Hepatocyte (in vitro differentiated cells): Measurements from ENCODE around the gene RHOBTB3. TPM values are rescaled to one million over a fixed set of nuclear protein-coding genes. Genes with fewer than 3 reads are reported as not detected.
"Not testable (repeated sequence)": the region's sequence is repeated elsewhere in the genome, so short reads cannot be mapped to it uniquely, and the experiment has no call there.

Experiments used
- DNase-seq: peaks from one replicate; pipeline ENCODE4 v3.0.0-alpha.2; 2016; ENCODE audit warnings: low spot score
- H2AFZ ChIP-seq: fragments of 200-600 bp; sonication (generic); 2 replicates; pipeline ENCODE4 v1.6.0; 2016; ENCODE audit warnings: antibody characterized with exemption, mild to moderate bottlenecking
- H3K27ac ChIP-seq: fragments of 200-600 bp; sonication (generic); 2 replicates; pipeline ENCODE4 v1.5.1; 2016; ENCODE audit warnings: mild to moderate bottlenecking
- H3K27me3 ChIP-seq: fragments of 200-600 bp; sonication (generic); 2 replicates; pipeline ENCODE4 v1.6.1; 2016
- H3K36me3 ChIP-seq: fragments of 200-600 bp; sonication (generic); replicated peaks from 2 replicates; pipeline ENCODE4 v1.5.1; 2016; ENCODE audit warnings: low read depth; ENCODE audit not compliant: insufficient read depth
- H3K4me1 ChIP-seq: fragments of 200-600 bp; sonication (generic); 2 replicates; pipeline ENCODE4 v1.5.1; 2016; ENCODE audit warnings: mild to moderate bottlenecking, moderate library complexity; ENCODE audit not compliant: insufficient read depth
- H3K4me2 ChIP-seq: fragments of 200-600 bp; sonication (generic); 2 replicates; pipeline ENCODE4 v1.6.0; 2016
- H3K4me3 ChIP-seq: fragments of 200-600 bp; sonication (generic); 2 replicates; pipeline ENCODE4 v1.5.1; 2016; ENCODE audit warnings: mild to moderate bottlenecking
- H3K79me2 ChIP-seq: fragments of 200-600 bp; sonication (generic); 2 replicates; pipeline ENCODE4 v1.6.0; 2017; ENCODE audit warnings: mild to moderate bottlenecking
- H3K9me2 ChIP-seq: fragments of 200-600 bp; sonication (generic); replicated peaks from 2 replicates; pipeline ENCODE4 v1.6.0; 2017; ENCODE audit warnings: mild to moderate bottlenecking; ENCODE audit not compliant: insufficient read depth
- H3K9me3 ChIP-seq: fragments of 200-600 bp; sonication (generic); 2 replicates; pipeline ENCODE4 v1.5.1; 2016; ENCODE audit warnings: low read depth, mild to moderate bottlenecking
- H4K20me1 ChIP-seq: fragments of 200-600 bp; sonication (generic); 2 replicates; pipeline ENCODE4 v1.6.0; 2016; ENCODE audit warnings: mild to moderate bottlenecking; ENCODE audit not compliant: insufficient read depth, poor library complexity, severe bottlenecking
- EZH2 ChIP-seq: fragments of 200-600 bp; sonication (generic); IDR thresholded peaks from 2 replicates; pipeline ENCODE4 v1.6.1; 2016; ENCODE audit warnings: antibody characterized with exemption, mild to moderate bottlenecking, borderline replicate concordance
- EZH2phosphoT487 ChIP-seq: fragments of 200-600 bp; sonication (generic); IDR thresholded peaks from one replicate; pipeline ENCODE4 v1.6.1; 2018; ENCODE audit warnings: antibody characterized with exemption, mild to moderate bottlenecking, low read depth, moderate library complexity; ENCODE audit not compliant: unreplicated experiment, severe bottlenecking
- WGBS: methylation state at CpG from one replicate; pipeline ENCODE4 v1.1.6; 2016; ENCODE audit warnings: low lambda C conversion rate; ENCODE audit errors: missing lambda C conversion rate; 5-methylcytosine and 5-hydroxymethylcytosine counted together
- polyA plus RNA-seq: library from polyadenylated mRNA; unstranded; fragments of >200 nt; fragmentation: Nextera tagmentation; extraction: Ambion mirVana; gene quantifications from 2 replicates; pipeline ENCODE4 v1.2.1, GENCODE V29; 2016
- total RNA-seq: library from RNA; depleted of rRNA; stranded (reverse); fragments of >200 nt; gene quantifications from 2 replicates; pipeline ENCODE4 v1.2.3, GENCODE V29; 2014
- TF ChIP-seq, protein P1 (sequence below): fragments of 200-600 bp; sonication (generic); IDR thresholded peaks from 2 replicates; pipeline ENCODE4 v1.5.1; 2016; ENCODE audit warnings: antibody characterized with exemption, mild to moderate bottlenecking; ENCODE audit not compliant: poor library complexity

The RHOBTB3 gene
- total and polyA plus RNA-seq, 2 experiments from 2014 or later: 91.3 to 126 TPM

DNA sequence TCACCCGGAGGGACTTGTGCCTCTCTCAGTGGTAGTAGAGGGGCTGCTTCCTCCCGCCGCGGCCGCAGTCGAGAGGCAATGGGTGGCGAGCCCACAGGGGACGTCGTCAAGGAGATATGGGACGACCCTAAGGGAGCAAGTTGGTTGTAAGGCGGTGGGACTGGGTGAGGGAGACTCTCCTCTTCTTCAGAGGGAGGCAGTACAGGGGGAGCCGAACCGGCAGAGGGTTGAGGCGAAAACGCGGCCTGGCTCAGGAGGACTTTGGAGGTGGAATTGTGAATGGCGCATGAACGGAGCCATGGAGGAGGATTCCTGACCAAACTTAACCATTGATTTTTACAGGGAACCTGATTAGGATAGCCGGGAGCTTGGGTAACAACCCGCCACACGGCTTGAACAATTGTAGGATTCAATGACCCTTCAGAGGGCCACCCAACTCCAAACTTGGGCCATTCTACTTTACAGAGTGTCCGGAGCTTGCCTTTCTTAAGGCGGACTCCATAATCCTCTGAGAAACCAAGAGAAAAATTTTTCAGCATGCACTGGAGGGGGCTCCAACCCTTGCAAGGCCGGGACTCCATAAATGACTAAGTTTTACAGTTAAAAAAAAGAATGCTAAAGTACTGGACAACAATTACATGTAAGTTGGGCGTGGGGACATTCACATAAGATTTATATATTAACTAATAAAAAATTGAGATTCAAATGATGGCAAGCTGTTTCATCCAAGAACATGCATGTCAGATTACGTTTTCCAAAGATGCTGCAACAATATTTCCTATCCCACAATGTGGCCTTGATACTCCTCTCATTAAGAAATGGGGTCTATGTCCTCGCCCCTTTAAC, 19.4 kb upstream of the RHOBTB3 start:
- no peaks in the 10 kb centered on the region for H3K79me2 ChIP-seq
- no peaks in the 10 kb centered on the region for H3K9me3 ChIP-seq
- no peaks in the 10 kb centered on the region for H3K27me3 ChIP-seq
- H2AFZ ChIP-seq: peak overlapping the region; percentile 53
- H3K4me3 ChIP-seq: no peak overlapping the region
- peaks cover 20% of the 10 kb centered on the region for H3K4me1 ChIP-seq
- no peak for DNase-seq
- H3K9me2 ChIP-seq: no peaks in the 10 kb centered on the region
- H4K20me1 ChIP-seq: no peaks in the 10 kb centered on the region
- H3K36me3 ChIP-seq: no peaks in the 10 kb centered on the region
- no peak for TF ChIP-seq EZH2phosphoT487
- TF ChIP-seq EZH2: no peak
- TF ChIP-seq, protein P1, sequence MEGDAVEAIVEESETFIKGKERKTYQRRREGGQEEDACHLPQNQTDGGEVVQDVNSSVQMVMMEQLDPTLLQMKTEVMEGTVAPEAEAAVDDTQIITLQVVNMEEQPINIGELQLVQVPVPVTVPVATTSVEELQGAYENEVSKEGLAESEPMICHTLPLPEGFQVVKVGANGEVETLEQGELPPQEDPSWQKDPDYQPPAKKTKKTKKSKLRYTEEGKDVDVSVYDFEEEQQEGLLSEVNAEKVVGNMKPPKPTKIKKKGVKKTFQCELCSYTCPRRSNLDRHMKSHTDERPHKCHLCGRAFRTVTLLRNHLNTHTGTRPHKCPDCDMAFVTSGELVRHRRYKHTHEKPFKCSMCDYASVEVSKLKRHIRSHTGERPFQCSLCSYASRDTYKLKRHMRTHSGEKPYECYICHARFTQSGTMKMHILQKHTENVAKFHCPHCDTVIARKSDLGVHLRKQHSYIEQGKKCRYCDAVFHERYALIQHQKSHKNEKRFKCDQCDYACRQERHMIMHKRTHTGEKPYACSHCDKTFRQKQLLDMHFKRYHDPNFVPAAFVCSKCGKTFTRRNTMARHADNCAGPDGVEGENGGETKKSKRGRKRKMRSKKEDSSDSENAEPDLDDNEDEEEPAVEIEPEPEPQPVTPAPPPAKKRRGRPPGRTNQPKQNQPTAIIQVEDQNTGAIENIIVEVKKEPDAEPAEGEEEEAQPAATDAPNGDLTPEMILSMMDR: no peak
- peak overlapping the region; percentile 62 for H3K27ac ChIP-seq
- peak overlapping the region; percentile 55 for H3K4me2 ChIP-seq
- 70% methylated on average over 27 of the region's 27 CpGs for WGBS

DNA sequence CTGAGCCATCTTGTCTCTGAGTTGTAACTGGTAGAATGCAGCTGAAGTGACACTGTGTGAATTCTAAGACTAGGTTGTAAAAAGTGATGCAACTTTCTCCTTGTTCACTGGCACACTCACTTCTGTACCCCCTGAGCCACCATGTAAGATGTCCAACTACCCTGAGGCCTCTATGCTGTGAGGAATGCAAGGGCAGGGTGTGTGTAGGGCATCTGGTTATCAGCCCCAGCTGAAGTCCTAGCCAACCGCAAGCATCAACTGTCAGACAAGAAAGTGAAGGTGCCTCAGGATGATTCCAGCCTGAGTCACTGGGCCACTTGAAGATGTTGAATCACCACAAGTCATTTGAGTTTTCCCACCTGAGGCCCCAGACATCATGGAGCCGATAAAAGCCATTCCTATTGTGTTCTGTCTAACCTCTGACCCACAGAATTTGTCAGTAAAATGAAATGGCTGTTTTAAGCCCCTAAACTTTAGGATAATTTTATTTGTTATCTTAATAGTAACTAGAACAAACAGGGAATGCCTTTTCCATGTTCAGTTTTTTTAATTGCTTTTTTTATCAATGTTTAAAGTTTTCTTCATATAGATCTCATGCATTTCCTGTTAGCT, 18.7 kb upstream of the RHOBTB3 start:
- Histone ChIP-seq H3K4me1 (peaks cover 20% of the 10 kb centered on the region), H3K4me2 (no peak overlapping the region), H2AFZ (no peak overlapping the region), H3K36me3 (no peaks in the 10 kb centered on the region), H3K9me2 (no peaks in the 10 kb centered on the region), H4K20me1 (no peaks in the 10 kb centered on the region), H3K27me3 (no peaks in the 10 kb centered on the region), H3K79me2 (no peaks in the 10 kb centered on the region), H3K4me3 (no peak overlapping the region), H3K9me3 (no peaks in the 10 kb centered on the region), H3K27ac (peak overlapping the region; percentile 62)
- WGBS: 23% methylated on average over 2 of the region's 2 CpGs
- no peak for TF ChIP-seq EZH2phosphoT487
- no peak for TF ChIP-seq EZH2
- TF ChIP-seq, protein P1: no peak
- DNase-seq: peak; percentile 82

DNA sequence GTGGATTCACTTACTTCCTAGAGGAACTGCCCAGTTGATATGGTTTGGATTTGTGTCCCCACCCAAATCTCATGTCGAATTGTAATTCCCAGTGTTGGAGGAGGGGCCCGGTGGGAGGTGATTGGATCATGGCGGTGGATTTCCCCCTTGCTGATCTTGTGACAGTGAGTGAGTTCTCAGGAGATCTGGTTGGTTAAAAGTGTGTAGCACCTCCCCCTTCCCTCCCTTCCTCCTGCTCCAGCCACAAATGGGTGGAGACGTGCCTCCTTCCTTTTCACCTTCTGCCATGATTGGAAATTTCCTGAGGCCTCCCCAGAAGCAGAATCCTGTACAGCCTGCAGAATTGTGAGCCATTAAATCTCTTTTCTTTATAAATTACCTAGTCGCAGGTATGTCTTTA, 17.9 kb upstream of the RHOBTB3 start:
- H3K9me2 ChIP-seq, H3K4me2 ChIP-seq, H3K79me2 ChIP-seq, H2AFZ ChIP-seq, DNase-seq, H3K36me3 ChIP-seq, H3K4me3 ChIP-seq, H3K27me3 ChIP-seq, H4K20me1 ChIP-seq, H3K9me3 ChIP-seq: not testable (repeated sequence)
- Histone ChIP-seq H3K27ac (peak overlapping the region; percentile 23), H3K4me1 (peaks cover 20% of the 10 kb centered on the region)
- WGBS: 92% methylated on average over 5 of the region's 5 CpGs
